Measurements from ENCODE around the gene LUZP2.

DNA sequence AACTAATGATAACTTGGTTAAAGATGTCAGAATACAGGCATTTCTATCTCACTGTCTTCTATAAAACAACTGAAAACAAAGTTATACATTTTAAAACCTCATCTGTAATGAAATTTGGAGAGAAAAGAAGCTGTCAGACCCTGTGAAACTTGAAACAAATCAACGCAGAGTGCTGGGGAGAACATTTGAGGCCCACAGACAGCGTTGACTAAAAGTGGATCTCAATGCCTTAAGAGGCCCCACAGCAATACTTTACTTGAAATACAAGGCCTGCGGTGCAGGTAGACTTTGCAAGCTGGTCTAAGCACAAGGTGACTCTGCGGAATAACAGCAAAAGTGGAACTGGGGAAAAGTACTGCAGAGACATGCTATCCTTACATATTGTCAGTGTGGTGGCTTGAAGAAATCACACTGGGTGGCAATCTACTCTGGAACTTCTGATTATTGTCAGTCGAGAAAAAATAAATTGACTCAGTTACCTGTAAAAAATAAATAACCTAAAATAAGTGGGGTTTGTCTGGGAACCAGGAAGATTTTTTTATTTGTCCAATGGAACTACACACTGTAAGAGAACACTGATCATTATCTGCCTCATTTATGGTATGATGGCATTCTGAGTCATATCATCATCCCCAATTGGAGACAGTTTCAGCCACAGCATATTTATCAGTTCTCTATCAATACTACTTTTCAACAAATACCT lies 138.9 kb downstream of the LUZP2 start:
- TF ChIP-seq POLR2AphosphoS5 (IDR thresholded peaks at IDR 0.05) (no peak), POLR2A (IDR thresholded peaks at IDR 0.05) (no peak)
